Smooth muscle cell (in vitro differentiated cells): ENCODE results near the gene BPIFA1. TPM values are rescaled to one million over a fixed set of nuclear protein-coding genes. Genes with fewer than 3 reads are reported as not detected.

Experiments
- DNase-seq: peaks from one replicate; lab custom pipeline; 2025; ENCODE audit not compliant: unreplicated experiment; lab: John Stamatoyannopoulos, UW
- H2AFZ ChIP-seq: fragments of 200-600 bp; sonication (generic); 2 replicates; pipeline ENCODE4 v1.6.0; 2016; ENCODE audit warnings: antibody characterized with exemption, low read depth, mild to moderate bottlenecking
- H3F3A ChIP-seq: fragments of 200-600 bp; sonication (generic); 2 replicates; pipeline ENCODE4 v1.6.0; 2017; ENCODE audit warnings: antibody characterized with exemption, low read depth
- H3K27ac ChIP-seq: fragments of 200-600 bp; sonication (generic); 2 replicates; pipeline ENCODE4 v1.5.1; 2016; ENCODE audit warnings: low read depth, mild to moderate bottlenecking
- H3K27me3 ChIP-seq: fragments of 200-600 bp; sonication (generic); 2 replicates; pipeline ENCODE4 v1.6.1; 2016; ENCODE audit warnings: low read depth, mild to moderate bottlenecking
- H3K36me3 ChIP-seq: fragments of 200-600 bp; sonication (generic); 2 replicates; pipeline ENCODE4 v1.5.1; 2016; ENCODE audit warnings: low read depth
- H3K4me1 ChIP-seq: fragments of 200-600 bp; sonication (generic); 2 replicates; pipeline ENCODE4 v1.5.1; 2016; ENCODE audit warnings: low read depth
- H3K4me2 ChIP-seq: fragments of 200-600 bp; sonication (generic); 2 replicates; pipeline ENCODE4 v1.6.0; 2016; ENCODE audit warnings: mild to moderate bottlenecking
- H3K4me3 ChIP-seq: fragments of 200-600 bp; sonication (generic); 2 replicates; pipeline ENCODE4 v1.5.1; 2016; ENCODE audit warnings: mild to moderate bottlenecking
- H3K79me2 ChIP-seq: fragments of 200-600 bp; sonication (generic); 2 replicates; pipeline ENCODE4 v1.6.0; 2016; ENCODE audit warnings: low read depth, mild to moderate bottlenecking
- H3K9ac ChIP-seq: fragments of 200-600 bp; sonication (generic); 2 replicates; pipeline ENCODE4 v1.6.0; 2016; ENCODE audit warnings: low read depth
- H3K9me3 ChIP-seq: fragments of 200-600 bp; sonication (generic); replicated peaks from 2 replicates; pipeline ENCODE4 v1.5.1; 2016; ENCODE audit warnings: low read depth
- H4K20me1 ChIP-seq: fragments of 200-600 bp; sonication (generic); 2 replicates; pipeline ENCODE4 v1.6.0; 2016; ENCODE audit warnings: low read depth
- WGBS: methylation state at CpG from one replicate; pipeline ENCODE4 v1.1.7; 2016; ENCODE audit warnings: low lambda C conversion rate; 5-methylcytosine and 5-hydroxymethylcytosine counted together
- polyA plus RNA-seq: library from polyadenylated mRNA; unstranded; fragments of >200 nt; fragmentation: Nextera tagmentation; extraction: Ambion mirVana; gene quantifications from 2 replicates; pipeline ENCODE4 v1.2.1, GENCODE V29; 2016
- total RNA-seq: library from RNA; depleted of rRNA; stranded (reverse); fragments of >200 nt; gene quantifications from 2 replicates; pipeline ENCODE4 v1.2.3, GENCODE V29; 2014
- TF ChIP-seq, protein P1 (sequence below): fragments of 200-600 bp; sonication (generic); IDR thresholded peaks from 2 replicates; pipeline ENCODE4 v1.5.1; 2017; ENCODE audit warnings: borderline replicate concordance, mild to moderate bottlenecking, antibody characterized with exemption; ENCODE audit not compliant: insufficient read depth, poor library complexity, severe bottlenecking

BPIFA1 gene
- total and polyA plus RNA-seq, 2 experiments from 2014 or later: not detected

DNA sequence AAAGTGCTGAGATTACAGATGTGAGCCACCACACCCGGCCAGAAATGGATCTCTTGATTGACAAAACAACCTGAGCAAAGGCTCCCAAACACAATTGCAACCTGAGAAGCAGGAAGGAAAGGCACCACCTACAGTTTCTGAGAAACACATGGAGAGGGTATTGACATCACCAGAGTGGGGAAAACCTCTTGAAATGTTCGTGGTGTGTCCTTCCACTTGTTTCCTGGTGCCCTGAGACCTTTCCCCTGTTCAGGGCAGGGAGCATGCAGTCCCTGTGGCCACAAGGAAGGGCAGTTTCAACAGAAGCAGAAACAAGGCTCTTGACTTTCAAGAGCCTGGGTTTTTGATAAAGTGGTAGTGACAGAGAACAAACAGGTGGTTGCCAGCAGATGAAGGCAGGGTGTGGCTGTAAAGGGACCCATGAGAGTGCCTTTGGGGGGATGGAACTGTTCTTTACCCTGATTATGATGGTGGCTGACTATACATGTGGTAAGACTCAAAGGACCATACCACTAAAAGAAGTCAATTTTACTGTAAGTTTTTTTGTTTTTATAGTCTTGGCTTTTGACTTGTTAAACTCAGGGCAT lies 3.2 kb upstream of the BPIFA1 start:
- Histone ChIP-seq H3K4me2 (no peak overlapping the region), H3K36me3 (no peaks in the 10 kb centered on the region), H3K9me3 (no peaks in the 10 kb centered on the region), H3K27ac (no peak overlapping the region), H3K27me3 (peaks cover 90% of the 10 kb centered on the region), H3K79me2 (no peaks in the 10 kb centered on the region), H4K20me1 (no peaks in the 10 kb centered on the region), H3K4me1 (no peaks in the 10 kb centered on the region), H2AFZ (no peak overlapping the region), H3F3A (no peaks in the 10 kb centered on the region), H3K9ac (no peak overlapping the region), H3K4me3 (no peak overlapping the region)
- 51% methylated on average over 2 of the region's 2 CpGs for WGBS
- TF ChIP-seq, protein P1, sequence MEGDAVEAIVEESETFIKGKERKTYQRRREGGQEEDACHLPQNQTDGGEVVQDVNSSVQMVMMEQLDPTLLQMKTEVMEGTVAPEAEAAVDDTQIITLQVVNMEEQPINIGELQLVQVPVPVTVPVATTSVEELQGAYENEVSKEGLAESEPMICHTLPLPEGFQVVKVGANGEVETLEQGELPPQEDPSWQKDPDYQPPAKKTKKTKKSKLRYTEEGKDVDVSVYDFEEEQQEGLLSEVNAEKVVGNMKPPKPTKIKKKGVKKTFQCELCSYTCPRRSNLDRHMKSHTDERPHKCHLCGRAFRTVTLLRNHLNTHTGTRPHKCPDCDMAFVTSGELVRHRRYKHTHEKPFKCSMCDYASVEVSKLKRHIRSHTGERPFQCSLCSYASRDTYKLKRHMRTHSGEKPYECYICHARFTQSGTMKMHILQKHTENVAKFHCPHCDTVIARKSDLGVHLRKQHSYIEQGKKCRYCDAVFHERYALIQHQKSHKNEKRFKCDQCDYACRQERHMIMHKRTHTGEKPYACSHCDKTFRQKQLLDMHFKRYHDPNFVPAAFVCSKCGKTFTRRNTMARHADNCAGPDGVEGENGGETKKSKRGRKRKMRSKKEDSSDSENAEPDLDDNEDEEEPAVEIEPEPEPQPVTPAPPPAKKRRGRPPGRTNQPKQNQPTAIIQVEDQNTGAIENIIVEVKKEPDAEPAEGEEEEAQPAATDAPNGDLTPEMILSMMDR: no peak
- no peak for DNase-seq

DNA sequence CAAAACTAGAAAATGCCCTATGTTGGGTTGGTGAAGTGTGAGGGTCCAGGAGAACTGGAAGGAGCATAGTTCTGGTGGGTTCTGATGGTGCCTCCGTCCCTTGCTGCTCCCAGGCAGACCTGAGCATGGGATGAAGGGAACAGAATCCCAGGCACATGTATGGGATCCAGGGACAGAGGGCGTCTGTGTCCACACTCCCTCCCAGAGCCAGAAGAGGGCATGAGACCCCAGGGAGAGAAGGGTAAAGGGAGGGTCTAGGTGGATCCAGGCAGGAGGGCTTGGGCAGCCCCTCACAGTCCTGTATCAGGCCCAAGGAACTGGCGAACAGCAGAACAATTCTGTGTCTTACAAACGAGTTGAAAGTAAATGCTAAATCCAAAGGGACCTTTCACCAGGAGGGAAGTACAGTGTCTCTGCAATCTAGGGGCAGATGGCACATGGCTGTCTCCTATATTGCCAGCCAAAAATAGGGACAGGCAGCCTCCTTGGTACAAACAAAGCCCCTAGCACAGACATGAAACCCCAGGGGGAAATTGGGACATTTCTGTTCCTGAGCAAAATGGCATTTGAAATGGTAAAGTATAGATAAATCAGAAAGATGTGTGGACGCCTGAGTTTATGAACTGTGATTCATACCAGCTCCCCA lies 2.5 kb upstream of the BPIFA1 start:
- TF ChIP-seq, protein P1: no peak
- Histone ChIP-seq H3K9me3 (no peaks in the 10 kb centered on the region), H3K36me3 (no peaks in the 10 kb centered on the region), H3K4me3 (no peak overlapping the region), H3K9ac (no peak overlapping the region), H3K4me1 (no peaks in the 10 kb centered on the region), H2AFZ (no peak overlapping the region), H3K27ac (no peak overlapping the region), H4K20me1 (no peaks in the 10 kb centered on the region), H3K27me3 (peaks cover 84% of the 10 kb centered on the region), H3K79me2 (no peaks in the 10 kb centered on the region), H3F3A (no peaks in the 10 kb centered on the region), H3K4me2 (no peak overlapping the region)
- WGBS: 48% methylated on average over 5 of the region's 5 CpGs
- DNase-seq: no peak

DNA sequence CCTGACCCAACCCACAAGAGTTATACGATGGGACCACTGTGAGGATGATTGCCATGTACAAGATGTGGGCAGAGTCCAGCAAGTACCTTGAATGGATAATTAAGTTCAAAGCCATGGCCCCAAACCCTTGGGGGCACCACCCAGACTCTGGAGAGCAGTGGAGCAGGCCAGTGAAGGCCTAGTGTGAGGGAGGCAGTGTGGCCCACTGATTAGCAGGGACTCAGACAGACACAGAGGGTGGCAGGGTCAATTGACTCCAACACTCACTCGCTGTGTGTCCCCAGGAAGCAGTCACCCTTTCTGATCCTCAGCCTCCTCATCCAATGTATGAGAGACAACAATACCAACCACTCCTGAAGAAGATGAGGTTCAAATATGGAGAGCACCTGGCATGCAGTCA lies 1.7 kb upstream of the BPIFA1 start:
- H3F3A ChIP-seq: no peaks in the 10 kb centered on the region
- H3K4me2 ChIP-seq: no peak overlapping the region
- TF ChIP-seq, protein P1: no peak
- no peak overlapping the region for H2AFZ ChIP-seq
- H3K79me2 ChIP-seq: no peaks in the 10 kb centered on the region
- no peak for DNase-seq
- H4K20me1 ChIP-seq: no peaks in the 10 kb centered on the region
- H3K9me3 ChIP-seq: no peaks in the 10 kb centered on the region
- H3K36me3 ChIP-seq: no peaks in the 10 kb centered on the region
- no peak overlapping the region for H3K27ac ChIP-seq
- WGBS: 88% methylated on average over 2 of the region's 2 CpGs
- no peaks in the 10 kb centered on the region for H3K4me1 ChIP-seq
- H3K27me3 ChIP-seq: peaks cover 76% of the 10 kb centered on the region
- no peak overlapping the region for H3K4me3 ChIP-seq
- no peak overlapping the region for H3K9ac ChIP-seq

DNA sequence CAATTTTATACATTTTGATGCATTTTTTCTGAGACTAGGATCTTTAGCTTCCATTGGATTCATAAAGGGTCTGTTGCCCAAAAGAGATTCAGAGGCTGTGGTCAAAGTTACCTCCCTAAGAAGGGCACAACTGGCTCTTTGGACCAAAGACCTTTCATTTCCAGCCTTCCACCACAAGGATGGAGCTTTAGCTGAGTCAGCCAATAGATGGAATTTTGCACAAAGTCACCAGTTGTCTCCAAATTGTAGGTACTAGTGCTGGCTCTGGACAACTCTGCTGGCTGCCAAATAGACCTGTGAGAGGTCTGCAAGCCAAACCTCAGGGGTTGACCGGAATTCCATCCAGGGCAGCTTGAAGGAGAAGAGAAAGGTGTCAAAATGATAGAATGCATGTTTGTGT lies 555 bp downstream of the BPIFA1 start:
- H3K27me3 ChIP-seq: peaks cover 60% of the 10 kb centered on the region
- no peaks in the 10 kb centered on the region for H4K20me1 ChIP-seq
- H3K4me3 ChIP-seq: no peak overlapping the region
- no peak overlapping the region for H3K4me2 ChIP-seq
- H3K27ac ChIP-seq: no peak overlapping the region
- H2AFZ ChIP-seq: no peak overlapping the region
- WGBS: 75% methylated on average over 1 of the region's 1 CpG
- H3K36me3 ChIP-seq: no peaks in the 10 kb centered on the region
- no peaks in the 10 kb centered on the region for H3K79me2 ChIP-seq
- no peak for DNase-seq
- no peaks in the 10 kb centered on the region for H3K4me1 ChIP-seq
- no peaks in the 10 kb centered on the region for H3F3A ChIP-seq
- no peaks in the 10 kb centered on the region for H3K9me3 ChIP-seq
- TF ChIP-seq, protein P1: no peak
- H3K9ac ChIP-seq: no peak overlapping the region
